Measurements from ENCODE around the gene CENPV.
A peak's percentile ranks its signal among the peaks of the same experiment; 100 is the strongest.

GRCh38 chr17:16383216-16383615, 29.9 kb upstream of the CENPV start:
- TF ChIP-seq POLR2A (IDR thresholded peaks at IDR 0.05; ENCODE audit: low read length) (peak; percentile 42), GATA1 (IDR thresholded peaks at IDR 0.05; ENCODE audit: low read depth, low read length) (no peak)

All from erythroblast (primary cell).